Kidney (tissue), 14 donors: ENCODE data around the gene SPATA18. TPM values are rescaled to one million over a fixed set of nuclear protein-coding genes. Genes with fewer than 3 reads are reported as not detected.

Source experiments
- DNase-seq, 5 donors: peaks; one replicate each; pipeline ENCODE4 v3.0.0-alpha.2; 2013 to 2020
- FAIRE-seq: peaks from 2 replicates; lab custom pipeline; 2012; peaks lifted over from hg19 to GRCh38; lab: Jason Lieb, UNC
- H3K27ac ChIP-seq, 2 donors: one replicate each; pipeline ENCODE4 v1.7.0; 2013; ENCODE audit warnings: low read depth in 2 of 2, low read length in 2 of 2, inconsistent platforms in 1 of 2
- H3K27me3 ChIP-seq: one replicate; pipeline ENCODE4 v1.7.1; 2013; ENCODE audit warnings: low read length, inconsistent platforms; ENCODE audit not compliant: control insufficient read depth, insufficient read depth
- H3K36me3 ChIP-seq, 3 donors: one replicate each; pipeline versions ENCODE4 v1.7.0 to v1.7.1; 2013; ENCODE audit warnings: low read length in 3 of 3, control low read depth in 1 of 3, inconsistent platforms in 1 of 3; ENCODE audit not compliant: insufficient read depth in 3 of 3, control insufficient read depth in 2 of 3
- H3K4me1 ChIP-seq, 3 donors: one replicate each; pipeline versions ENCODE4 v1.7.0 to v1.7.1; 2013; ENCODE audit warnings: low read length in 3 of 3, inconsistent platforms in 1 of 3, low read depth in 1 of 3; ENCODE audit not compliant: control insufficient read depth in 2 of 3, insufficient read depth in 2 of 3
- H3K4me3 ChIP-seq, 3 donors: one replicate each; pipeline versions ENCODE4 v1.7.0 to v1.8.1; 2013; ENCODE audit warnings: low read length in 3 of 3, control low read depth in 1 of 3, inconsistent platforms in 1 of 3
- H3K9ac ChIP-seq, 3 donors: one replicate each; pipeline versions ENCODE4 v1.7.0 to v1.7.1; 2013; ENCODE audit warnings: low read length in 3 of 3, control low read depth in 1 of 3, inconsistent platforms in 1 of 3
- H3K9me3 ChIP-seq, 3 donors: one replicate each; pipeline versions ENCODE4 v1.7.0 to v1.7.1; 2013; ENCODE audit warnings: low read length in 3 of 3, control low read depth in 1 of 3, inconsistent platforms in 1 of 3; ENCODE audit not compliant: control insufficient read depth in 2 of 3, insufficient read depth in 1 of 3
- intact Hi-C: fragments of 100-400 bp; cut with DNase I; formaldehyde crosslinking; loops from one replicate; pipeline ENCODE4 v1.11.1; 2022
- polyA plus RNA-seq: library from polyadenylated mRNA; stranded (reverse); fragments of 350-450 nt; fragmentation: Illumina TruSeq; extraction: RNeasy Lipid Tissue Mini Kit (QIAGEN cat#74804); gene quantifications from one replicate; pipeline ENCODE4 v1.2.3, GENCODE V29; 2014; ENCODE audit warnings: low read depth, low replicate concordance; ENCODE audit not compliant: insufficient read depth
- total RNA-seq: library from RNA; stranded (reverse); fragmentation: NEBNext Ultra II Directional; extraction: Animal tissue kit (Norgen Biotek cat#: 25700); gene quantifications from one replicate; pipeline ENCODE4 v1.2.1, GENCODE V29; 2021
- TF ChIP-seq, protein P1 (sequence below): IDR thresholded peaks from 3 replicates; pipeline ENCODE4 v1.5.1; 2012; ENCODE audit warnings: mild to moderate bottlenecking, moderate library complexity, borderline replicate concordance; ENCODE audit not compliant: insufficient read depth; ENCODE audit errors: extremely low read depth
- donor health status: control.
- donor health status: control.
- donor health status: control.
- donor health status: control.
- donor health status: control.
- donor health status: DM: yes; HTN: yes; CAD: no.
- donor health status: Normal renal cell carcinoma (clear cell type).

SPATA18 gene
- total and polyA plus RNA-seq, 2 donors from 2014 or later, result 5.9 to 11.6 TPM

DNA sequence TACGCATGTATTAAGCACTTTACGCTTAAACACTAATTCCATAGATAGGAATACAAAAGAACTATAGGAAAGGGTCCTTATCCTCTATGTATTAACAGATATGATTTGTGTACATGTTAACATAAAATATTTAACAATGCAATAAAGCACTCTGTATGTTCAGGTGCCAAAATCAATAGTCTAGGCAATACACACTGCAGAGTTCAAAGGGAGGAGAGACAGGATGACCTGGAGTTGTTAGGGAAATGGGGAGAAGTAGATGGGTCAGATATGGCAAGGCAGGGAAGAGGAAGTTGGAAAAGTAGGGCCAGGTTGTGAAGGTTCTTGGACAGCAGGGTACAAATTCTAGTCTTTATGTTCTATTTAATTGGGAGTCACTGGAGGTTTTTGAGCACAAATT is 15.9 kb upstream of the SPATA18 start:
- intact Hi-C loops, result no loop called here
- Histone ChIP-seq H3K27ac (no peak overlapping the region), H3K36me3 (peaks cover 0 to 2% (median 0%) of the 10 kb centered on the region in 3 donors), H3K4me1 (peaks cover 0 to 7% (median 0%) of the 10 kb centered on the region in 3 donors), H3K4me3 (no peak overlapping the region), H3K27me3 (no peaks in the 10 kb centered on the region), H3K9ac (no peak overlapping the region), H3K9me3 (no peaks in the 10 kb centered on the region)
- FAIRE-seq (no peak), DNase-seq (no peak)
- TF ChIP-seq, protein P1, sequence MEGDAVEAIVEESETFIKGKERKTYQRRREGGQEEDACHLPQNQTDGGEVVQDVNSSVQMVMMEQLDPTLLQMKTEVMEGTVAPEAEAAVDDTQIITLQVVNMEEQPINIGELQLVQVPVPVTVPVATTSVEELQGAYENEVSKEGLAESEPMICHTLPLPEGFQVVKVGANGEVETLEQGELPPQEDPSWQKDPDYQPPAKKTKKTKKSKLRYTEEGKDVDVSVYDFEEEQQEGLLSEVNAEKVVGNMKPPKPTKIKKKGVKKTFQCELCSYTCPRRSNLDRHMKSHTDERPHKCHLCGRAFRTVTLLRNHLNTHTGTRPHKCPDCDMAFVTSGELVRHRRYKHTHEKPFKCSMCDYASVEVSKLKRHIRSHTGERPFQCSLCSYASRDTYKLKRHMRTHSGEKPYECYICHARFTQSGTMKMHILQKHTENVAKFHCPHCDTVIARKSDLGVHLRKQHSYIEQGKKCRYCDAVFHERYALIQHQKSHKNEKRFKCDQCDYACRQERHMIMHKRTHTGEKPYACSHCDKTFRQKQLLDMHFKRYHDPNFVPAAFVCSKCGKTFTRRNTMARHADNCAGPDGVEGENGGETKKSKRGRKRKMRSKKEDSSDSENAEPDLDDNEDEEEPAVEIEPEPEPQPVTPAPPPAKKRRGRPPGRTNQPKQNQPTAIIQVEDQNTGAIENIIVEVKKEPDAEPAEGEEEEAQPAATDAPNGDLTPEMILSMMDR, result no peak

DNA sequence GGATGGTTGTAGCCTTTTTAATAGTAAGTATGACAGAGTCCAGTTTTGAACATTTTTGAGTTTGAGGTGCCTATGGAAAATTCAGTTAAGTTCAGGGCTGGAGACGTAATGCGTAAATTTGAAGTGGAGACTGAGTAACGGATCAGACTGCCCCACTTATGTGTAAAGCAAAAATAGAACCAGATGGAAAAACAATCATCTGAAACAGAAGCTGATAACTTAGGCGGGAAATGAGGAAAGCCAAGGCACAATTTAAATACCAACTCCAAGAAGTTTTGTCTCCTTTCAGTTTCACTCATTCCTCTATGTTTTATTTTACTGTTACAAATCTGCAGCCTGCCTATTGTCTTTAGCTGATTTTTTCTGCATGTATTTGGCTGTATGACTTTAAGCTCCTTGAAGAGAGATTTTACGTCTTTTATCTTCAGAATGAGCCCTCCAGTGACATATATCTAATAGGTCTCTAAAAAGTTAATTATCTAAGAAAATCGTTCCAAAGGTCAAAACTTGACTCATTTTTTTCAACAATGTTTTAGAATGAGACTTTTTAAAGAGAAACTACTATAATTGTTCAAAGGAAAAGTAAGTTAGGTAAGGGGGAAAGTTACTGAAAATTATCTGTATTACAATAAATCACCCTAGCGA is 14.1 kb upstream of the SPATA18 start:
- TF ChIP-seq, protein P1, result no peak
- Histone ChIP-seq H3K27ac (no peak overlapping the region), H3K9ac (peak overlapping the region in 2 of 3 donors; percentile 54 to 55), H3K27me3 (no peaks in the 10 kb centered on the region), H3K36me3 (no peaks in the 10 kb centered on the region), H3K9me3 (no peaks in the 10 kb centered on the region), H3K4me1 (peaks cover 0 to 7% (median 0%) of the 10 kb centered on the region in 3 donors), H3K4me3 (peak overlapping the region; percentile 72 to 84 (median 77))
- FAIRE-seq (no peak), DNase-seq (peak in 1 of 5 donors; percentile 17)
- intact Hi-C loops, result no loop called here

DNA sequence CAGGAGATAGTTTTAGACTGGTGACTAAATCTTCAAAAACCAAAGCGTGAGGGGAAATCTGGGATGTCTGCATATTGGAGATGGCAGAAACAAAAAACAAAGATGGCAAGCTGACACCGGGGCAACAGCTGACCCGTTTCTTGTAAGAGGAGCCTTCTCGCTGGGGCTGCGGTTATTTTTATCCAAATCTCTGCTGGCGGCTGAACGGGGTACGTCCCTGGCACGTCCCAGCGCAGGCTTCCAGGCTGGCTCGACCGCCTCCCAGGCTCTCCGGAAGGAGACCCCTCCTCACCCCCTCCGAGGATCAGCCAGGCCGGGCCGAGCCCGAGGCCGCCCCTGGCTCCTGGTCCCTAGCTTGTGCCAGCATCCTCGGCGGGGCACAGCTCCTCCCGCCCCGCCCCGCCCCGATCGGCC is 13.4 kb upstream of the SPATA18 start:
- Histone ChIP-seq H3K4me3 (peak overlapping the region; percentile 72 to 84 (median 77)), H3K9ac (peak overlapping the region in 2 of 3 donors; percentile 54 to 55), H3K4me1 (peaks cover 0 to 7% (median 0%) of the 10 kb centered on the region in 3 donors), H3K36me3 (no peaks in the 10 kb centered on the region), H3K27ac (no peak overlapping the region), H3K9me3 (no peaks in the 10 kb centered on the region), H3K27me3 (no peaks in the 10 kb centered on the region)
- DNase-seq (peak; percentile 69 to 82 (median 75)), FAIRE-seq (no peak)
- TF ChIP-seq, protein P1, result no peak
- intact Hi-C loops, result no loop called here
